GM21529 (cell line): ENCODE measurements around the gene NRXN3.

ENCODE experiments used
- ATAC-seq: cut with Tn5 transposase; IDR thresholded peaks from one replicate; pipeline ENCODE4 v1.9.1; 2021; ENCODE audit not compliant: unreplicated experiment

The NRXN3 gene

GRCh38 chr14:78170203-78170602 lies at the start of gene NRXN3:
NRXN3 (plus strand) TSS chr14:78170373; CDS start chr14:78243094, 72,721 bp downstream.
- ATAC-seq = no peak

GRCh38 chr14:78122436-78122835 lies 47.7 kb upstream of the NRXN3 start:
- ATAC-seq = no peak

GRCh38 chr14:78123650-78124253 lies 46.4 kb upstream of the NRXN3 start:
- no peak for ATAC-seq

GRCh38 chr14:78127961-78128360 lies 42.2 kb upstream of the NRXN3 start:
- ATAC-seq = no peak

- no peak for ATAC-seq
Measured at GRCh38 chr14:78129375-78129774, 40.8 kb upstream of the NRXN3 start.

- no peak for ATAC-seq
Measured at GRCh38 chr14:78130356-78130755, 39.8 kb upstream of the NRXN3 start.

- no peak for ATAC-seq
Measured at GRCh38 chr14:78131201-78131600, 39.0 kb upstream of the NRXN3 start.

- no peak for ATAC-seq
Measured at GRCh38 chr14:78131616-78132015, 38.6 kb upstream of the NRXN3 start.

GRCh38 chr14:78135450-78135891 lies 34.7 kb upstream of the NRXN3 start:
- ATAC-seq = no peak

GRCh38 chr14:78136695-78137094 lies 33.5 kb upstream of the NRXN3 start:
- no peak for ATAC-seq

- no peak for ATAC-seq
Measured at GRCh38 chr14:78141590-78141989, 28.6 kb upstream of the NRXN3 start.

- no peak for ATAC-seq
Measured at GRCh38 chr14:78142998-78143397, 27.2 kb upstream of the NRXN3 start.

- no peak for ATAC-seq
Measured at GRCh38 chr14:78143489-78144145, 26.6 kb upstream of the NRXN3 start.

- ATAC-seq = no peak
Measured at GRCh38 chr14:78152201-78153063, 17.7 kb upstream of the NRXN3 start.

- no peak for ATAC-seq
Measured at GRCh38 chr14:78153064-78153341, 17.2 kb upstream of the NRXN3 start.

GRCh38 chr14:78154827-78155226 lies 15.3 kb upstream of the NRXN3 start:
- ATAC-seq = no peak

- ATAC-seq = no peak
Measured at GRCh38 chr14:78156196-78156595, 14.0 kb upstream of the NRXN3 start.

- no peak for ATAC-seq
Measured at GRCh38 chr14:78157494-78158437, 12.4 kb upstream of the NRXN3 start.

- no peak for ATAC-seq
Measured at GRCh38 chr14:78162202-78162601, 8.0 kb upstream of the NRXN3 start.

- no peak for ATAC-seq
Measured at GRCh38 chr14:78164226-78164853, 5.8 kb upstream of the NRXN3 start.

- no peak for ATAC-seq
Measured at GRCh38 chr14:78172428-78172827, 2.3 kb downstream of the NRXN3 start.
